GM04503 (cell line): ENCODE measurements around the gene HIPK3.
A peak's percentile ranks its signal among the peaks of the same experiment; 100 is the strongest.
"Not testable (repeated sequence)": the region's sequence is repeated elsewhere in the genome, so short reads cannot be mapped to it uniquely, and the experiment has no call there.

Source experiments
- DNase-seq: peaks from one replicate; pipeline ENCODE4 v3.0.0-alpha.2; 2012; ENCODE audit warnings: low read depth

HIPK3 gene

DNA sequence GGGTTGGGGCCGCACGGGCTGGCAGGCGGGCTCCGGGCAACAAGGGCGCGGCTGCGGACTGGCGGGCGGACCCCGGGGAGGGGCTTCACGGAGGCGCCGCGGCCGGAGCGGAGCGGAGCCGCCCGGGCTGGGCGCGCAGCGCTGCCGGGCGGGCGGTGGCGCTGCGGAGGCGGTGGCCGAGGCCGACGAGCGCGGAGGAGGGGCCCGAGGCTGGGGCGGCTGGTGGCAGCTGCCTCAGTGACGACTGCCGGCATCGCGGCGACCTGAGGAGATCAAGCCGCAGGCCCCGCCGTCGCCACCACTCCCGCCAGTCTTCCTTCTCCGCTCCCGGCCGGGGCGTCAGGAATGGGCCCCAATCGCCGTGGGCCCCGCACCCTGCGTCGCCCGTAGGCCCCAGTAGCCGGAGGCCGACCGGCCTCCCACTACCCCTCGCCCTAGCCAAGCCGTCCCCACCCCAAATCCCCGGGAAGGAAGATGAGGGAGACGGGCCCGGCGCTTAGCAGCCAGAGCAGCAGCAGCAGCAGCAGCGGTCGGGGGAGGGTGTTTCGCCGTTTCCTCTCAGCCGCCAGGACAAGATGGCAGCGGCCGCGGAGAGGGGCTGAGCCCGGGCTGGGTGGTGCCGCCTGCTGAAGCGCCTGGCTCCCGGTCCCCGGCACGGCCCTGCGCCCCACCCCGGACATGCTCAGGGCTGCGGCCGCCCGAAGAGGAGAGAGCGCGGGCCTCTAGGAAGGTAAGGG lies at the start of gene HIPK3:
HIPK3 (plus strand) TSS at position 222 of the 737 bp plus-strand sequence.
- DNase-seq, result no peak

DNA sequence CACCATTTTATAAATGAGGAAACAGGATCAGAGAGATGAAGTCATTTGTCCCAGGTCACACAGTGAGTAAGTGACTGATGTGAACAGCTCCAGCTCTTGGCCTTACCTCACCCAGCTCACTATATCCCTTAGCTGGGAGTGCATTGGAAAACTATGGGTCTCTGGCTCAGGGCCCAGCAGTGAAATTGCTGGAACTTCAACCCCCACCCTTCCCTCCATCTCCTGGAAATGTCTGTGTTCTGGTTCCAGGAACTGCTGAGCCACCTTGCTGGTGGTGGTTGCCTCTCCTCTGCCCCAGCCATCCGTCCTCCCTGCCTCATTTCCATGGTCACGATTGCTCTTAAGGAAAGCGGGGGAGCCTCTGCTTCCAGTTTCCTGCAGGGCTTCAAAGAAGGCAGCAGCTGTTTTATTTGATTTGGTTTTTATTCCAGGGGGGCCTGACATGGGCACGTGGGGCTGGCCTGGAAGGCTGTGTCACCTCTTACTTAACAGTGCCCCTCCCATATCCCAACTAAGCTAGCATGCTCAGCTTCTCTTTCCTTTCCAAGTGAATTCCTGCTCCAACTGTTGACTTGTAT lies 49.7 kb upstream of the HIPK3 start:
- DNase-seq, result no peak

DNA sequence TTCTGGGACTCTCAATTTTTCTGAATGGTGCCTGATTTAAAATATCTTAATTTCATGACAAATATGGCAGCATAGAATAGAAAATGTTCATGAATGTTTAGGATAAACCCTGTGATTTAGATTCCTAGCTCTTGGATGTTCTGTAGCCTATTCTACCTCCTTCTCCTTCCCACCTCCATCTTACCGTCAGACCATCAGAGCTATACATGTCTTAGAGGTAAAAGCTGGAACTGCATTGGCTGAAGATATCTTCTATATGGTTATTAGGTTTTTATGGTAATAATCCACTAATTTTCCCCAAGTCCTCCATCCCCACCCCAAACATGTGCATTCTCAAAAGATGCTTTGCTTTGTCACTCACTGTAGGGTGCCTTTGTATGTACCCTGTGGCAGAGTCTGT lies 49.0 kb upstream of the HIPK3 start:
- DNase-seq, result no peak

DNA sequence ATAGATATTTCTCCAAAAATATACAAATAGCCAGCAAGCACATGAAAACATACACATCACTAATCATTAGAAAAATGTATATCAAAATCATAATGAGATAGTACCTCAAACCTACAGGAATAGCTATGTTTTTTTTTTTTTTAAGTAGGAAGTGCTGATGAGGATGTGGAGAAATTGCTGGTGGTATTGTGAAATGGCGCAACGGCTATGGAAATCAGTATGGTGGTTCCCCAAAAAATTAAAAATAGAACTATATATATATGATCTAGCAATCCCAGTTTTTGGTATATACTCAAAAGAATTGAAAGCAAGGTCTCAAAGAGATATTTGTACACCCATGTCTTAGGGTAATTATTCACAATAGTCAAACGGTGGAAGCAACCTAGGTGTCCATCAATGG lies 46.0 kb upstream of the HIPK3 start:
- DNase-seq, result no peak

DNA sequence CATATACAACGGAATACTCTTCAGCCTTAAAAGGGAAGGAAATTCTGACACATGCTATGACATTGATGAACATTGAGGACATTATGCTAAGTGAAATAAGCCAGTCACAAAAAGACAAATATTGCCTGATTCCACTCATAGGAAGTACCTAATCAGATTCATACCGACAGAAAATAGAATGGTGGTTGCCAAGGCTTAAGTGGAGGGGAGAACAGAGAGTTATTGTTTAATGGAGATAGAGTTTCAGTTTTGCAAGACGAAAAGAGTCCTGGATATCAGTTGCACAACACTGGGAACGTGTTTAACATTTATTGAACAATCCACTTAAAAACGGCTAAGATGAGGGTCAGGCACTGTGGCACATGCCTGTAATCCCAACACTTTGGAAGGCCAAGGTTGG lies 45.6 kb upstream of the HIPK3 start:
- DNase-seq, result no peak

DNA sequence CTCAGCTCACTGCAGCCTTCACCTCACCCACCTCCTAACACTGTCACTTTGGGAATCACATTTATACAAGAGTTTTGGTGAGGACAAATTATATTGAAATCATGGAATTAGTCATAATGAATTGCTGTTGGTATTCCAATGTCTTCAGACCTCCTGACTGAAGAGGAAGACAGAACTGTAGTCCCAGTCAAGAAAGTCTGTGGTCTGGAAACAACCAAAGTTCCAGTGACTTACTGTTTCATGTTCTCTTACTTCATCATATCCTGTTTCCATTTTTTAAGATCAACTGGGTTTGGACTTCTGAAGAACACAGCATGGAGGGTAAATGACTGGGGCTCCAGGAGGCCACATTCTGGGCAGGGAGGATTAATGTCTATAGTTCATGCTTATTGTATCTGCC lies 43.0 kb upstream of the HIPK3 start:
- peak; percentile 2 for DNase-seq

DNA sequence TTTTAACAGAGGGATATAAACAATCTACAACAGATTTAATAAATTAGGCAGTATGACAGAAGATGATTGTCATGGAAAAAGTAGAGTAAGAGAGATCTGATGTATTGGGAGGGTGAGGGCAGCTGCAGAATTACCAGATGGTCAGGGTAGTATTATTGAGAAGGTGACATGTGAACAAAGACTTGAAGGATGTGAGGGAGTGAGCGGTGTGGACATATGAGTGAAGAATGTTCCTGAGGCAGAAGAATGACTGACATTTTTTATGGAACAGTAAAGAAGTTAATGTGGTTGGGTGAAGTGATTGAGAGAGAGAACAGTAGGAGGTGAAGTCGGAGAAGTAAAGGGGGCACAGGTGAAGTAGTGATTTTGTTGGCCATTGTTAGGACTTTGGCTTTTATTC lies 42.4 kb upstream of the HIPK3 start:
- no peak for DNase-seq

DNA sequence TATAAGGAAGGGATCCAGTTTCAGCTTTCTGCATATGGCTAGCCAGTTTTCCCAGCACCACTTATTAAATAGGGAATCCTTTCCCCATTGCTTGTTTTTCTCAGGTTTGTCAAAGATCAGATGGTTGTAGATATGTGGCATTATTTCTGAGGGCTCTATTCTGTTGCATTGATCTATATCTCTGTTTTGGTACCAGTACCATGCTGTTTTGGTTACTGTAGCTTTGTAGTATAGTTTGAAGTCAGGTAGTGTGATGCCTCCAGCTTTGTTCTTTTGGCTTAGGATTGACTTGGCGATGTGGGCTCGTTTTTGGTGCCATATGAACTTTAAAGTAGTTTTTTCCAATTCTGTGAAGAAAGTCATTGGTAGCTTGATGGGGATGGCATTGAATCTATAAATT lies 40.5 kb upstream of the HIPK3 start:
- not testable (repeated sequence) for DNase-seq

DNA sequence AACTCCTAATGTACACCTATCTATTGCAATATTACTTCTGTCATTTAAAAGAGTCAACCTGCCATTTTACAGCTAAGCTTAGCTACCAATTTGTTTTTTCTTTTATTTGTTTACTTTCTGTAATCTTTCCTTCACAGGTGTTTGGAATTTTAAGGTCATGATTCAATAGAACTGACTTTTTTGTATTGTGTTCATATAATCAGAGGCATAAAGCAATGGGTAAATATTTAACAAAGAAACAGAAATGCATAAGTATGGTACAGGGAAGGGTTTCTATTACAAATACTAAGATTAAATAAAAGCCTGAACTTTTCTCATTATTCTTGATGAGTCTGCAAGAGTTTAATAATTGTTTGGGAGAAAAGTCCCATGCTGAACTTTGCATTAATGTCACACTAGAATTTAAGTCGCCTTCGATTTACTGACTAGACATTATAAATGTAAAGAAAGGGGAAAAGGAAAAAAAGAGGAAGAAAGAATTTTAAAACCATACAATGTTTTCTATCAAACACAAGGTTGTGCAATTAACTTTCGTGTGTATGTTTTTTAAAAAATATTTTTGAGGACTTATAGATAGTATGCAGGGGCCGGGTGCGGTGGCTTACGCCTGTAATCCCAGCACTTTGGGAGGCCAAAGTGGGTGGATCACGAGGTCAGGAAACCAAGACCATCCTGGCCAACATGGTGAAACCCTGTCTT lies 35.0 kb upstream of the HIPK3 start:
- DNase-seq, result no peak

DNA sequence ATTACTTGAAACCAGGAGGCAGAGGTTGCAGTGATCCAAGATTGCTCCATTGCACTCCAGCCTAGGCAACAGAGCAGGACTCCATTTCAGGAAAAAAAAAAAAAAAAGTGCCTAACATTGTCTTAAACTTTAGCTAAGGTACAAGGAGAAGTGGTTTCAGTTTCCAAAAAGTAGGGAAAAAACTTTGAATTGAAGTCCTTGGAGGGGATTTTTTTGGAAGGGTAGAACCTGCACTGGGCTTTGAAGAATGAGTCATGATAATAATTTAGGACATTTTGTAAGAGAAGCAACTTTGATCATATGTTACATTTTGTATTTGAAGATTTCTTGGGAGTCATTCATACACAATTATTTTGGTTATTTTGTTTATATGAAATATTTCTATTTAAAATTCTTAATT lies 31.8 kb upstream of the HIPK3 start:
- no peak for DNase-seq

DNA sequence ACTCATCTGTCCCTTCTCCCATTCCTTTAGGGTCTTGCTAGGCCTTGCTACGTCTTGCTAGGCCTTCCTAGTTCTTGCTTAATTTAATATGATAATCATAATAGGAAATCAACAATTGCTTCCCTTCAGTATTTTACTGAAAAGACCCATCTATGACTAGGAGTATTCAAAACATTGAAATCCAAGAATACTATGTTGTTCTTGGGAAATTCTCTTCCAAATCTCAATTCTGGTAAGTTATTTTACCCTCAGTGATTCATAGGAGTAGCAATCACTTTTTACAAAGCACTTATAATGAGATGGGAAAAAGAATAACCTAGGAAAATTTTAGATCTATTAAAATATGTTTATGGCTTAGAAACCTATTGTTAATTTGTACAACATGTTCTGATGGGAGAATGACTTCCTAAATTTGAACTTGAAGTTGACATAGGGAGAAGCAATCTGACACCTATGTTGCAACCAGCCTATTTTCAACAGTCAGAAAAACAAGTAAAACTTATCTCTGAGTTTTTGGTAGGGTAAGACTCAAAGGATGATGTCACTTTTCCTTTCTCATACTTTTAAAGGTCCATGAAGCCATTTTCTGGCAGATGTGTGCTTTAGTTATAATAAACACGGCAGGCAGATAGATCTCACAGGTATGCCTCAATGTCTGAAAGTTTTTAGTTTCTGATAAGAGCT lies 29.5 kb upstream of the HIPK3 start:
- DNase-seq, result no peak

DNA sequence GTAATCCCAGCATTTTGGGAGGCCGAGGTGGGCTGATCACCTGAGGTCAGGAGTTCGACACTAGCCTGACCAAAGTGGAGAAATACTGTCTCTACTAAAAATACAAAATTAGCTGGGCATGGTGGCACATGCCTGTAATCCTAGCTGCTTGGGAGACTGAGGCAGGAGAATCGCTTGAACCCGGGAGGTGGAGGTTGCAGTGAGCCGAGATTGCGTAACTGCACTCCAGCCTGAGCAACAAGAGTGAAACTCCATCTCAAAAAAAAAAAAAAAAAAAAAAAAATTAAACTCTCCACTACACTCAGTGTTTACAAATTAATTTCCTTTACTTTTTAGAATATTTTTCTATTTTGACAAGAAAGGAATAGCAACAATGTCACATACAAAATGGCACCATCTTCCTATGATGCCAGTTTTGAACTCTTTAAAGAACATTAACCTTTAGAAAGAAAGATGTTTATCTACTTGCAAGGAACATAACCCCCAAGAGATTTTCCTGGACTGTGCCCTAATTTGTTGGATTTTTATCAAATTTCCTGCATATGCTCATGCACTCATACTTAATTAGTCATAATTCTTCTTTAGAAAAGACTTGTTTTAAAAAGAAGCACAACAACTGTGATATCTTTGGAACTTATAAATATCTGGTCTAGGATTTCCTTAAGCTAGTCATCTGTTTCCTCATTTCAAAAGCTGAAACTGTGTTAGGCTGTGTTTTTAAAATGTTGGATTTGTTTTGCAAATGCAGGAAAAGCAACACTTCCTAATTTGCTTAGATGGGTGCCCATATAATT lies 22.6 kb upstream of the HIPK3 start:
- DNase-seq, result no peak

DNA sequence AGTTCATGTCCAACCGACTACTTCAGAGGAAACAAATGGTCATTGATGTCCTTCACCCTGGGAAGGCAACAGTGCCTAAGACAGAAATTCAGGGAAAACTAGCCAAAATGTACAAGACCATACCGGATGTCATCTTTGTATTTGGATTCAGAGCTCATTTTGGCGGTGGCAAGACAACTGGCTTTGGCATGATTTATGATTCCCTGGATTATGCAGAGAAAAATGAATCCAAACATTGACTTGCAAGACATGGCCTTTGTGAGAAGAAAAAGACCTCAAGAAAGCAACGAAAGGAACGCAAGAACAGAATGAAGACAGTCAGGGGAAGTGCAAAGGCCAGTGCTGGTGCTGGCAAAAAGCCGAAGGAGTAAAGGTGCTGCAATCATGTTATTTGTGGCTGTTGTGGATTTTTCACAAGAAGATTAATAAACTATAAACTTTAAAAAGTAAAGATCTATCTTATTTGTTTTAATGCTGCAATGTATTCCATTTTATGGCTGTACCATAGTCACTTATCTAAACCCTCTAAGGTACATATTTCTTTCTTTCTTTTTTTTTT lies 20.1 kb upstream of the HIPK3 start:
- DNase-seq, result no peak

DNA sequence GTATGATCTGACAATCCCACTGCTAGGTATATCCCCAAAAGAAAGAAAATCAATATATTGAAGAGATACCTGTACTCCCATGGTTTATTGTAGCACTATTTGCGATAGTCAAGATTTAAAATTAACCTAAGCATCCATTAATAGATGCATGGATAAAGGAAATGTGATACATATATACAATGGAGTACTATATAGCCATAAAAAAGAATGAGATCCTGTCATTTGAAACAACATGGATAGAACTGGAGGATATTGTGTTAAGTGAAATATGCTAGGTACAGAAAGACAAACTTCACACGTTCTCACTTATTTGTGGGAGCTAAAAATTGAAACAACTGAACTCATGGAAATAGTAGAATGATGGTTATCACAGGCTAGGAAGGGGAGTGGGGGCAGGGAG lies 14.6 kb upstream of the HIPK3 start:
- no peak for DNase-seq

DNA sequence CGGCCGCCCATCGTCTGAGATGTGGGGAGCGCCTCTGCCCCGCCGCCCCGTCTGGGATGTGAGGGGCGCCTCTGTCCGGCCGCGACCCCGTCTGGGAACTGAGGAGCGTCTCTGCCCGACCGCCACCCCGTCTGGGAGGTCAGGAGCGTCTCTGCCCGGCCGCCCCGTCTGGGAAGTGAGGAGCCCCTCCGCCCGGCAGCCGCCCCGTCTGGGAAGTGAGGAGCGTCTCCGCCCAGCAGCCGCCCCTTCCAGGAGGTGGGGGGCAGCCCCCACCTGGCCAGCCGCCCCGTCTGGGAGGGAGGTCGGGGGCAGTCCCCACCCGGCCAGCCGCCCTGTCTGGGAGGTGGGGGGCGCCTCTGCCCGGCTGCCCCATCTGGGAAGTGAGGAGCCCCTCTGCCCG lies 13.5 kb upstream of the HIPK3 start:
- not testable (repeated sequence) for DNase-seq

DNA sequence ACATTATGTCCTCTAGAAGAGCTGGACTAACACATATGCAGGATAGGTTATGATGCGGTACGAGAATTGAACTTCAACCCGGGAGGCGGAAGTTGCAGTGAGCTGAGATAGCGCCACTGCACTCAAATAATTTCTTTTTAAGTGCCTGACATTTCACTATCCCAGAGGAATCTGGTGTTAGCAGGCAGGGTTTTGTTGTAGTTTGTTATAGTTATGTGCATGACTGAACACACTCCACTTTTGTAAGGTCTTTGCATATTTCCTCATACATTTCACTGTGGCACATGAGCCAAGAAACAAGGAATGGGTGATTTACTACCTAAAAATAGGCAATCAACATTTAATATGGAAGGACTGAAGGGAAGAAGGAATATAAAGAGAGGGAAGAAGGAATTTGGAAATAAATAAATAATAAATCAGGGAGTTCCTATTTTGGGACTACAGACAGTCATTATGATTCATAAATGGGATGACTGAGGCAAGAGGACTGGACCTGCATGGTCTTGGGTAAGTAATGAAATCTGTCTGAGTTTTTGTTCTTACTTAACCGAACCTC lies 8.7 kb upstream of the HIPK3 start:
- DNase-seq, result peak; percentile 66

DNA sequence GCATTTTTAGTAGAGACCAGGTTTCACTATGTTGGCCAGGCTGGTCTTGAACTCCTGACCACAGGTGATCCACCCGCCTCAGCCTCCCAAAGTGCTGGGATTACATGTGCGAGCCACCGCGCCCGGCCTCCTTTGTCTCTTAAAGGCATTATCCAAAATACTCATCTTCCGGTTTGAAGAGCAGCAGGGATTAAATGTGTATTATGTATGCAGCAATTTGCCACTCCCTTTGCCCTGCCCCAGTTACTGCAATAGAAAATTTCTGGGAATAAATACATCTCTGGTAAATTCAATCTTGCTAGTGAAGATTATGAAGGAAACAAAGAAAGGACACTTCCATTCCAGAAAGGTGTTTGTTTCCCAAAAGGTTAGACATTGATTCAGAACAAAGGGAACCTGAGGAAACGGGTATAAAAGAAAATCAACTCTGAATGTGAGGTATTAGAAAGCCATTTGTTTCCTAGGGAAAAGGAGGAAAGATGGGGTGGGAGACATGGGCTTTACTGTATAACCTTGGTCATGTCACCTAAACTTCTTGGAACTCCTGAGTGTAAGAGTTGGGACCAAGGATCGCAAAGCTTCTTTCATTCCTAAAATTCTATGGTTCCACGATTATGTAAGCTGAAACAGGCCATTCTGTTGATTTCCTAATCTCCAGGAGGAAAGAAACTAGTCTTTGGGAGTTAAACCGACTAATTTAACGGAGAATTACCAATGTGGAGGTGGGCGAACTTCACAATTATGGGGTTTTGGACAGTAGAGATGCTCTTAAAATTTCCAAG lies 959 bp upstream of the HIPK3 start:
- no peak for DNase-seq

DNA sequence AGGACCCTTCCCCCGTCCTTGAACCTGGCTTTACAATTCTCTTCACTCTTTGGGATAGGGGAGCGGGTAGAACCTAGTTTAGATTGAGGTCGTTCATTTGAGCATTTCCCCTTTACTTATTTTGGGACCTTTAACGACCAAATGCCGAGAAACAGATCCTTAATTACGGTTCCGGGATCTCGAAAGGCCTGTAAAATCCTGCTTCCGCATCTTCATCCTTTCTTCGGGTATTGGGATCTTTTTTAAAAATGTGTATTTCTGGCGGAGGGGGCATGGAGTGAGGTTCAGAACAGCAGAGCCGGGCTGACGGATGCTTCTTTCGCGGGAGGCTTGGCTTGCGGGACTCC lies 395 bp upstream of the HIPK3 start:
- DNase-seq, result no peak

DNA sequence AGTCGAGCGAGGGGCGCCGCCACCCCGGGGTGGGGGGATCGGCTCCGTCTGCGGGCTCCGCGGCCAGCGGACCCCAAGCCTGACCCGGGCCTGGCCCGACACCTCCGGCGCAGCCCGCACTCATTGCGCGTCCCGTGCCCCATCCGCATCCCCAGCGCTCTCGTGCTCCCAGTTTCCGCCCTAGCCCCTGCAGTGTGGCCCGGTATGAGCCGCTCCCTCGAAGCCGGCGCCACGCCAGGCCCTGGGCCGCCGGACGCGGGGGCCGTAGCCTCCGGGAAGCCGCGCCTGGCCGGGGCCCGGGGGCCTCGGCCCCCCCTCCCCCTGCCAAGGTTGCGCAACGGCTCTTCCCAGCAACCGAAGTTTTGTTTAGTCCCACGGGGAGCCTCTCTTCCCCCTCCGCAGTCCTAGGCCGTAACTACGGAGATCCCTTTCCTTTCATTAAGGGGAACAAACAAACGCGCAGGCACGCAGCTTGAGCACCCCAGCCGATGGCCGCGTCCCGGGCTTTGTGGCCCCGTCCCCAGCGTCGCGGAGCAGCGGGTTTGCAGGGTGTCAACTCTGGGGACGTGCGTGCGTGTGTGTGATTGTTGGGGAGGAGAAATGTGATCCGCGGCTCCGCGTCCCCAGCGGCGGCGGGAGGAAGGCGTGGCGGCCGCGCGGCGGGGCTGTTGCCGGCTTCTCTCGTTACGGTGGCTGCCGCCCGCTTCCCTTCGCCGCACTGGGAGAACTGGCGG lies 883 bp downstream of the HIPK3 start:
- DNase-seq, result peak; percentile 68

DNA sequence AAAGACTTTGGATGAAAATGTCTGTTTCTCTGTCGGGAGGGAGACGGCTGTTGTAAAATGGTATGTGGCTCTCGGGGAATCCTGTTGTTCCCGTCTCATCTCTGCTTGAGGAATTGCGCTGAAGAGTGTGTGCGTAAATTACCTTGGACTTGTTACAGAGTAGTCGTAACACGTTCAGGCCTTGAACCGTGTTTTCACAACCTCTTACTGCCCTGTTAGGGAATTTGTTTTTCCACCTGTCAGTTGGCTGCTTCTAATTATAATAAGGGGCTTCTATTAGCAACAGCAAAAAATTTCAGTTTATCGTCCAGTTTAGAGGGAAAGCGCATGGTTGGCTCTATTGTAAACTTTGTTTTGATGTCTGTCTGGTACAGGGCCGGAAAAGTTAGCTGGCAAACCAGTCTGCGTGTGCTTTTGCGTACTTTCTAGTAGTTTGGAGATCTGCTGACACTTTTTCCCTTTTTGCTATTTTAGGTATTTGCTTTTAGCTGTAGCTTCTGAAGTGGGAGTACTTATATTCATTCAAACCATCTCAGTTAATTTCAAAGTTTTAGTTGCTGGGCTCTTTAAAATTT lies 1.5 kb downstream of the HIPK3 start:
- no peak for DNase-seq
